SH-SY5Y (cell line): ENCODE results near the gene ANKRD16.

Experiments
- GATA2 ChIP-seq: IDR thresholded peaks from 2 replicates; pipeline ENCODE4 v1.6.1; 2011; ENCODE audit warnings: mild to moderate bottlenecking, low read depth, low read length
- GATA3 ChIP-seq: IDR thresholded peaks from 2 replicates; pipeline ENCODE4 v1.6.1; 2011; ENCODE audit warnings: low read depth, mild to moderate bottlenecking, low read length, moderate library complexity

DNA sequence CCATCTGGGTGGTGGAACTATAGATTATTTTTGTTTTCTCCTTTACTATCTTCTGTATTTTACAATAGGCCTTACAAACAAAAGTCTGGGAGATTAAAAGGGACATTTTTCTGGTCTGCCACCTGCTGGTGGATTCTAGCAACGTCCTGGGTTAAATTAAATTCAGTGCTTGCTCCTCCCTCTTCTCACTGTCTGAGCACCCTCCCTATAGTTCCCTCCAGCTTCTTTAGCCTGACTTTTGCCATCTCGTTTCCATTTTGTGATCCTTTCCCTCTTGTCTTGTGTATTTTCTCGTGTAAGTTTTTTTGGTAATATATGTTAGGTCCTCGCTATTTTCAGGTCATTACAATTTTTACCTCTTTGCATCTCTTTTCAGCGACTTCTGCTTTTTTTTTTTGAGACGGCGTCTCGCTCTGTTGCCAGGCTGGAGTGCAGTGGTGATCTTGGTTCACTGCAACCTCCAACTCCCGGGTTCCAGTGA, 16.1 kb downstream of the ANKRD16 start:
- TF ChIP-seq GATA2 (no peak), GATA3 (no peak)
